Fibroblast of peridontal ligament (primary cell): Measurements from ENCODE around the gene TMEM116.
"Not testable (repeated sequence)": the region's sequence is repeated elsewhere in the genome, so short reads cannot be mapped to it uniquely, and the experiment has no call there.

ENCODE experiments used
- DNase-seq: peaks from one replicate; pipeline ENCODE4 v3.0.0-alpha.2; 2010; ENCODE audit errors: extremely low read depth

The TMEM116 gene

DNA sequence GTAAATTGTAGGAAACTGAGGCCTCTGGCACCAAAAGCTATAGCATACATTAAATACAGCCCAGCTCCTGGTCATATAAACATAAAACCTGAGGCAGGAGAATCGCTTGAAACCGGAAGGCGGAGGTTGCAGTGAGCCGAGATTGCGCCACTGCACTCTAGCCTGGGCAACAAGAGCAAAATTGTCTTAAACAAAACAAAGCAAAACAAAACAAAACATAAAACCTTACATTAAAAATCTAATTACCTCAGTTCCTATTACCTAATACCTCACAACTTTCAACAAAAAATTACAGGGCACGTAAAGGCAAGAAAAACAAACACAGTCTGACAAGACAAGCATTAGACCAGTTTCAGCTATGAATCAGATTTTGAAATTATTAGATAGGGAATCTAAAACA lies 36.7 kb downstream of the TMEM116 start:
- DNase-seq, result no peak

DNA sequence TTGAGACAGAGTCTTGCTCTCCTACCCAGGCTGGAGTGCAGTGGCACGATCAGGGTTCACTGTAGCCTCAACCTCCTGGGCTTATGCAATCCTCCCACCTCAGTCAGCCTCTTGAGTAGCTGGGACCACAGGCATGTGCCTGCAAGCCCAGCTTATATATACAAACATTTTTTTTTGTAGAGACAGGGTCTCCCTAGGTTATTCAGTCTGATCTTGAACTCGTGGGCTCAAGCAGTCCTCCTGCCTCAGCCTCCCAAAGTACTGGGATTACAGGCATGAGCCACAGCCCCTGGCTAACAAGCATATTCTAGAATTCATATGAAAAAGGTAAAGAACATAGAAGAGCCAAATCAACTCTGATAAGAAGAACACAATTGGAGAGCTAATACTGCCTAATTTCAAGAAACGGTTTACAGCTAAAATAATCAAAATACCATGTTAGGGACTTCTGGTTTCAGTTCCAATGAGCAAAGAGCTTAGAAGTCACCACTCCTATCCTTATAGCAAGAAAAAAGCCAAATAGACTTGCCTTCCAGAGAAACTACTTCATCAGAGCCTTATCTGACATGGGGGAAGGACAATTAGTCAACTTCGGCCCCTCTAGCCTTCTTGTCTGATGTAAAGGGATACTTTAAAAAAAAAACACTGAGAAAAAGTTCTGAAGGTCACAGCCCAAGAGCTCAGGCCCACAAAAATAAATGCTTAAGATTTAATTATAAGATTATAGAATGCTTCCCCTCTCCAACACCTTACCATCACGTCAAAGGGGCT lies 37.6 kb downstream of the TMEM116 start:
- DNase-seq, result no peak

DNA sequence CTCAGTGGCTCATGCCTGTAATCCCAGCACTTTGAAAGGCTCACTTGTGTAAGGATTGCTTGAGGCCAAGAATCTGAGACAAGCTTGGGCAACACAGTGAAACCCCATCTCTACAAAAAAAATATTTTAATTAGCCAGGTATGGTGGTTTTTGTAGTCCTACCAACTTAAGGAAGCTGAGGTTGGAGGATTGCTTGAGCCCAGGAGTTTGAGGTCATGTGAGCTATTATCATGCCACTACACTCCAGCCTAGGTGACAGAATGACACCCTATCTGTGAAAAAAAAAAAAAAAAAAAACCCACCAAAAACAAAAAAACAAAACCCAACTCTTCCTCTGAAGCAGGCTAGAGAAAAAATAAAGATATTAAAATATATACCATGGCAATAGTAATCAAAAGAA lies 41.2 kb downstream of the TMEM116 start:
- no peak for DNase-seq

DNA sequence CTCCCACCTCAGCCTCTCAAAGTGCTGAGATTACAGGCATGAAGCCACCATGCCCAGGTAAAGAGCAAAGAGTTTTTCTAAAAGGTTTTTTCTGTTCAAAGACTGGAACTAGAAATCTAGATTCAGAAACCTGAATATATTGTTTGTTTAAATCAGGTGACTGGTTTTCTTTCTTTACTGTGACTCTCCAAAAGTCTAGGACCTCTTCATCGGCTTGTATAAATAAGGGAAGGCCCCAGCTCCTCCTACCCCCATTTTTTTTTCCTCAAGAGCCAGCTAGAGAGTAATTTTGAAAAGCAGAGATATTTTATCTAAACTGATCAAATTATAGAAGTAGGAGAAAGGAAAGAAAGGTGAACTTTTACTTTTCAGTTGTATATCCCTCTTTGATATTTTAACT lies 48.0 kb downstream of the TMEM116 start:
- DNase-seq, result no peak

DNA sequence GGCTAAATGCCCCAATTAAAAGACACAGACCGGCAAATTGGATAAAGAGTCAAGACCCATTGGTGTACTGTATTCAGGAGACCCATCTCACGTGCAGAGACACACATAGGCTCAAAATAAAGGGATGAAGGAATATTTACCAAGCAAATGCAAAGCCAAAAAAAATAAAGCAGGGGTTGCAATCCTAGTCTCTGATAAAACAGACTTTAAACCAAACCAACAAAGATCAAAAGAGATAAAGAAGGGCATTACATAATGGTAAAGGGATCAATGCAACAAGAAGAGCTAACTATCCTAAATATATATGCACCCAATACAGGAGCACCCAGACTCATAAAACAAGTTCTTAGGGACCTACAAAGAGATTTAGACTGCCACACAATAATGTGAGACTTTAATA lies 53.4 kb downstream of the TMEM116 start:
- not testable (repeated sequence) for DNase-seq

DNA sequence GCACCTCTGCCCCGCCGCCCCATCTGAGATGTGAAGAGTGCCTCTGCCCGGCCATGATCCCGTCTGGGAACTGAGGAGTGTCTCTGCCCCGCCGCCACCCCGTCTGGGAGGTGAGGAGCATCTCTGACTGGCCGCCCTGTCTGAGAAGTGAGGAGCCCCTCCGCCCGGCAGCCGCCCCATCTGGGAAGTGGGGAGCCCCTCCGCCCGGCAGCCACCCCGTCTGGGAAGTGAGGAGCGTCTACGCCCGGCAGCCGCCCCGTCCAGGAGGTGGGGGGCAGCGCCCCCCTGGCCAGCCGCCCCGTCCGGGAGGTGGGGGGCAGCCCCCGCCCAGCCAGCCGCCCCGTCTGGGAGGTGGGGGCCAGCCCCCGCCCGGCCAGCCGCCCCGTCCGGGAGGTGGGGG lies 55.7 kb downstream of the TMEM116 start:
- DNase-seq, result not testable (repeated sequence)

DNA sequence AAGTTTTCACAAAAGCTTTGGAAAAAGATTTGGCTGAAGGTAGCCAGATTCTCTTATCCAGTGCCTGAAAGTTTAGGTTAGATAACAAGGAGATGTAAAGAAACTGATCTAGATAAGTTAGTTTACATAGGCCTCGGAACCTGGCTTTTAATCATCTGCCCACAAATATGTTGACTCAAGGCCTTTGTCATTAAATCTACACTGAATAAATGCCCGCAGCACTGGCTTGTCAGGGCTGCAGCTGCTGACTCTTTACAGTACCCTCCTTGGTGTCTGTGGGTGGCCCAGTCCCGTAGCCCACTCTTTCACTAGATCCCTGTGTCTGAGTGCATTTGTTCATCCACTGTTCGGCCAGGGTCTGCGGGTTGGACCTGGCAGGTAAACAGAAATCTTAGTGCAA lies 58.0 kb downstream of the TMEM116 start:
- DNase-seq, result no peak

DNA sequence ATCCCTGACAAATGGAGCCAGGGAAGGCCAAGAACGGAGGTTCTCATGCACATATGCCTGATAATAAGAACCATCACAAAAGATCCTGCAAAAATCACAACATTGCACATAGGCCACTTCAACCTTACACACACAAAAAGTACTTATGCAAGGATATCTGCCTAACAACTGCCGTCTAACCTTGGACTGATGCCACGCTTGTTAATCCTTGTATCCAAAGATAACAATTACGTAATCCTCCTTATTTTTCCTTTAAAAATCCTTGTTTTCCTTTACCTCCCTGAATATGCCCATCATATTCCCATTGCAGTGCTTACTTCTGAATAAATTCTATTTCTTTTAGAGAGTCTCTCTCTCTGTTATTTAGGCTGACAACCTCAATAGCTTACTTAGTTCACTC lies 59.5 kb downstream of the TMEM116 start:
- peak; percentile 13 for DNase-seq

DNA sequence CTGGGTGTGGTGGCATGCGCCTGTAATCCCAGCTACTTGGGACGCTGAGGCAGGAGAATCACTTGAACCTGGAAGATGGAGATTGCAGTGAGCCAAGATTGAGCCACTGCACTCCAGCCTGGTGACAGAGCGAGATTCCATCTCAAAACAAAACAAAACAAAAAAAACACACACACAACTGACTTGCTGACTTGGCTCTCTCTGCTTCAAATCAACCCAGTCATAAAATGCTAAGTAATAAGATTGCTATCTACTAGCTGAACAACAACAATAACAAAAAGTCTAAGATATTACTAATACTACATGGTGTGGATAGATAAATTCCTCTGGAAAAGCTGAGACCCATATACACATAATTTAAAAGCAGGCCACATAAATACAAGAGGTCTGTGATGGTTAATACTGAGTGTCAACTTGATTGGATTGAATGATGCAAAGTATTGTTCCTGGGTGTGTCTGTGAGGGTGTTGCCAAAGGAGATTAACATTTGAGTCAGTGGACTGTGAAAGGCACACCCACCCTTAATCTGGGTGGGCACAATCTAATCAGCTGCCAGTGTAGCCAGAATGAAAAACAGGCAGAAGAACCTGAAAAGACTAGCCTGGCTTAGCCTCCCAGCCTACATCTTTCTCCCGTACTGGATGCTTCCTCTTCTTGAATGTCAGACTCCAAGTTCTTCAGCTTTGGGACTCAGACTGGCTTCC lies 60.7 kb downstream of the TMEM116 start:
- DNase-seq, result not testable (repeated sequence)

DNA sequence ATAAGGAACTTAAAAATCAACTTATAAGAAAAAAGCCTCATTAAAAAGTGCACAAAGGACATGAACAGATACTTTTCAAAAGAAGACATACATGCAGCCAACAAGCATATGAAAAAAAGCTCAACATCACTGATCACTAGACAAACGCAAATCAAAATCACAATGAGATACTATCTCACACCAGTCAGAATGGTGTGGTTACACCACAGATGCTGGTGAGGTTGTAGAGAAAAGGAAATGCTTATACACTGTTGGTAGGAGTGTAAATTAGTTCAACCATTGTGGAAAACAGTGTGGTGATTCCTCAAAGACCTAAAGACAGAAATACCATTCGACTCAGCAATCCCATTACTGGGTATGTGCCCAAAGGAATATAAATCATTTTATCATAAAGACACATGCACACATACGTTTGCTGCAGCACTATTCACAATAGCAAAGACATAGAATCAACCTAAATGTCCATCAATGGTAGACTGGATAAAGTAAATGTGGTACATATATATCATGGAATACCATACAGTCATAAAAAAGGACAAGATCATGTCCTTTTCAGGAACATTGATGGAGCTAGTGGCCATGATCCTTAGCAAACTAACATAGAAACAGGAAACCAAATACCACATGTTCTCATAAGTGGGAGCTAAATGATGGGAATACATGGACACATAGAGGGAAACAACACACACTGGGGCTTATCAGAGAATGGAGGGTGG lies 61.8 kb downstream of the TMEM116 start:
- not testable (repeated sequence) for DNase-seq

DNA sequence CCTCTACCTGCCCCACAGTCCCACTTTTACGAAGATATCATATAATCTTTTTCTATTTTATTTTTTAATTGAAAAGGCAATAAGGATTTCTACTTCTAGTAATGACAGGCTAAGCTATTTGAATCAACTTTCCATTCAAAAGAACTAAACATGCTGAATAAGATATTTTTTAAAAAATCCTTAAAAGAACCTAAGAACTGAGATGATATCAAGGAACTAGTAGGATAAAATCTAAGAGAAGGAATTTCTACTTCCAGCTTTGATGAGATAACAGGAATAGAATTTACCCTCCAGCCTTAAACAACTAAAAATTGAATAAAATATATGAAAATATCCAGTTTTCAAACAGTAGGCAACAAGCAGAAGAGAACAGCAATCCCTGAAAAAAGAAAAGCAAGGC lies 69.0 kb downstream of the TMEM116 start:
- DNase-seq, result no peak

DNA sequence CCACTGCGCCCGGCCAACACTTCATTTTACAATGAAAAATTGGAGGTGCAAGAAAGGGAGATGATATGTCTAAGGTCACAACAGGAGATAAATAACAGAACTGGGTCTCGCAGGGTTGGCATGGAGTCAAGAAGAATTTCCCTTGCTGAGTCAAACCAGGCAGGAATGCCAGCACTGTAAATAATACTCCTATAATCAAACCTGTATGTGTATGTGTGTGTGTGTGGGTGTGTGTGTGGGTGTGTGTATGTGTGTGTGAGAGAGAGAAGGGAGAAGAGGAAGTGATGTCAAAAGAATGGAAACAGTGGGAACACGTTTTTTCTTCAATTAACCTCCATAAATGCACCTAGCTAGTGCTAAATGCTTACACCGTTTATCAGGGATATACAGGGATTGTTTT lies 70.4 kb downstream of the TMEM116 start:
- peak; percentile 84 for DNase-seq

DNA sequence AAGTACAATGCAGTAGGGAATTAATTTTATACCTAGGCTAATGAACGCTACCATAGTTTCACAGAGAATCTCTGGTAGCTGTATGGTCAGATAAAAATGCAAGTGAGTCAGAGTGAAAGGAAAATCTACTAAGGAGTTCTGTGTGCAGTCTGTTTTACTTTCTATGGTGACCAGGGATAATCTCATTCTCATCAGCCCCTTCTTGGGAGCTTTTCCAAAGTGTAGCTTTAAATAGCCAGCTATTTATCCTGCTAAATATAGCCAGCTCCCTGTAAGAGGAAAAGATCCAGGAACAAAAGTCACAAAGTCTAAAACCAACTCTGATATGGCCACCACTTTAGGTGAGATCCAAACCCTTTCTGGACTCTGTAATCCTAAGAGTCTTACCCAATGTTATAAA lies 75.5 kb downstream of the TMEM116 start:
- peak; percentile 47 for DNase-seq

DNA sequence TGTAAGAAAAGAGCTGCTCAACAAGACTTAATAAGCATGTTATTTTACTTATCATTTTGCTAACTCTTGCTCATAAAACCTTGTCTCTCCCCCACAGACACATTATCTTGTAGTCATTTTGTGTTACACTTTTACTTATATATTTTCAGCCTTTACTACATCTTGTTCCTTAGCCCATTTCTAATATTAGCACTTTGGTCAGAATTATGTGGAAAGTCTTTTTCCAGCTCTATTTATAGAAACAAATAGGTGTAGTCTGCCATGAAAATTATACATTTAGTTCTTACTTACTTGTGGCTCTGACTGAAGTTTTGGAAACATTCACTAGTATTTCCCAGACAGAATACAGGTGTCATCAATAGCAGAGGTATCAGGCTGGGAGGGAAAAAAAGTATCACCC lies 76.1 kb downstream of the TMEM116 start:
- no peak for DNase-seq

DNA sequence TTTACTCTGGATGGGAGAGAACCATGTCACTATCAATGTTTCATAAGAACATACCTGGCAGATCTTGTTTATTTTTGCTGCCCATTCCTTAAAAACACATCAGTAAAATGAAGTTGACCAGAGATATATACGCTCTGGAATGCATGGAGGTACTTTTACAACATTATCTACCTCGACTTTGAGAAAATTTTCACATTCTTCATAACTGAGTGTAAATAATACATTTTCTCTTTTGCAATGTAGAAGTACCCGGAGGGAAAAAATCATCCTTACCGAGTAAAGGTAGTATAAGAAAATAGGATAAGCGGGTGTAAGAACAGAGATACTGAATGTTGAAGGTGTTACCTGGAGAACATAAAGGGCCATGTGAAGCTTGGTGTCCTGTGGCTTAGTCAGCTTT lies 80.7 kb downstream of the TMEM116 start:
- no peak for DNase-seq

DNA sequence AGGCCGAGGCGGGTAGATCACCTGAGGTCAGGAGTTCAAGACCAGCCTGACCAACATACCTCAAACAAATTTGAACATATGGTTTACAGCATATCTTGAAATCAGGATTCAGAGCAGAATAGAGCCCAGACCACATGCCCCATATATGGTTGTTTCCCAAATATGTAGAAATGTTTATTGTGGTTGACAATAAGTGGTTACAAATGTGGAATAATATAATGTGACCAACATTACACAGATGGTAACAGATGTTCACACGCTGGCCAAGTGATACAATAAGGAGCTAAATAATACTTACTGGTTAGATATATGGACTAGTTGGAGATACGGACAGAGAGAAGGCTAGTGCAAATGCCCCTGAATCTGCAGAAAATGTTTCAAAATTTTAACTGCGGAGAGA lies 85.6 kb downstream of the TMEM116 start:
- peak; percentile 69 for DNase-seq

DNA sequence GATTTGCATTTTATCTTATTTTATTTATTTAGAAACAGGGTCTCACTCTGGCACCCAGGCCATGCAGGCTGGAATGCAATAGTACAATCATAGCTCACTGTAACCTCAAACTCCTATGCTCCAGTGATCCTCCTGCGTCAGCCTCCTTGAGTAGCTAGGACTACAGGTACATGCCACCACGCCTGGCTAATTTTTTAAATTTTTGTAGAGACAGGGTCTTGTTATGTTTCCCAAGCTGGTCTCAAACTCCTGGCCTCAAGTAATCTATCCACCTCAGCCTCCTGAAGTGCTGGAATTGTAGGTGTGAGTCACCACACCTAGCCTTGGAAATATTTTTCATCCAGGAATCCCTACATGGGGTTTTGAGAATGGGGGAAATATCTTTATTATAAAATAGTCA lies 86.3 kb downstream of the TMEM116 start:
- no peak for DNase-seq

DNA sequence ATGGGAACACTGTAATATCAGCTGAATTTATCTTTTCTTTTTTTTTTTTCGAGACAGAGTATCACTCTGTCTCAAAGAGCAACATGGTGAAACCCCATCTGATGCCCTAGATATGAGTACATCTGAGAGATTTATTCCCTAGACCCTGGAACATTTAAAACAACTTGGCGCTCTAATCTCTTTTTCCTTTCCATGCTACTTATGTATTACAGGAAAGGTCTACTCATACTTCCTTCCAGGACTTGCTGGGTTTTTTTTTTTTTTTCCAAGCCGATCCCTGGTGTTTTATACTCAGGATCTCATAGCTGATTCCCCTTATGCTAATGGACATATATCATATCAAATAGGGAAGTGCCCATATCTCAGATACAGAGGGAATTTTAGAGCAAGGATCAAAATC lies 87.8 kb downstream of the TMEM116 start:
- DNase-seq, result no peak

DNA sequence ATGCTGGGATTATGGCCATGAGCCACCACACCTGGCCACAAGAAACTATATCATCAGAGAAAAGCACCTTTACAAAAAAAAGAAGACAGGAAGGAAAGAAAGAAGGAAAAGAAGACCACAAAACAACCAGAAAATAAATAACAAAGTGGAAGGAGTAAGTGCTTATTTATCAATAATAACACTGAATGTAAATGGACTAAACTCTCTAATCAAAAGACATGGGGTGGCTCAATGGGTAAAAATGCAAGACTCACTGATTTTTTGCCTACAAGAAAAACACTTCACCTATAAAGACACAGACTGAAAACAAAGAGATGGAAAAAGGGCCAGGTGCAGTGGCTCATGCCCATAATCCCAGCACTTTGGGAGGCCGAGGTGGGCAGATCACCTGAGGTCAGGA lies 105.2 kb downstream of the TMEM116 start:
- DNase-seq, result no peak

DNA sequence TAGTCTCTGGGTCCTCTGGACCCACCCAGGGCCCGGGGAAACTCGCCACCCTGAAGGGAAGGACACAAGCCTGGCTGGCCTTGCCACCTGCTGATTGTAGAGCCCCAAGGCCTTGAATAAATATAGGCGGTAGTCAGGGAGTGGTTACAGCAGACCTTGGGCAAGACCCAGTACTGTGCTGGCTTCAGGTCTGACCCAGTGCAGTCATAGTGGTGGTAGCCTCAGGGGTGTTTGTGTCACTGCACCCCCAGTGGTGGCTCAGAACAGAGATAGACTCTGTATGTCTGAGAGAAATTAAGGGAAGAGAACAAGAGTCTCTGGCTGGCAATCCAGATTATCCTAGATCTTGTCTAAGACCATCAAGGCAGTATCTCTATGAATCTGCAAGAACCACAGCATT lies 107.5 kb downstream of the TMEM116 start:
- DNase-seq, result no peak

DNA sequence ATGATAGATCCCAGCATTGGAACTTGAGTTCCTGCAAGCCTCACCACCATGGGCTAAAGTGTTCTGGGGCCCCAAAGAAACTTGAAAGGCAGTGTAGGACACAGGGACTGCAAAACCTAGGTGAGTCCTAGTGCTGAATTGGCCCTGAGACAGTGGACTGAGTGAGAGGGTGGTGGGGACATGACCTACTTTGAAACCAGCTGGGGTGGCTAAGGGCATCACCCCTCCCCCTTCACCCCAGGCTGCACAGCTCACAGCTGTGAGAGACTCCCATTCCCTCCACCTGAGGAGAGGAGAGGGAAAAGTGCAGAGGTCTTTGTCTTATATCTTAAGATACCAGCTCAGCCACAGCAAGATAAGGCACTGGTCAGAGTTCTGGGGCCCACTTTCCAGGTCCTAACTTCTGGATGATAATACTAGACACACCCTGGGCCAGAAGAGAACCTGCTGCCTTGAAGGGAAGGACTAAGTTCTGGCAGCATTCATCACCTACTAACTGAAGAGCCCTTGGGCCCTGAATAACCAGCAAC lies 108.5 kb downstream of the TMEM116 start:
- DNase-seq, result no peak

DNA sequence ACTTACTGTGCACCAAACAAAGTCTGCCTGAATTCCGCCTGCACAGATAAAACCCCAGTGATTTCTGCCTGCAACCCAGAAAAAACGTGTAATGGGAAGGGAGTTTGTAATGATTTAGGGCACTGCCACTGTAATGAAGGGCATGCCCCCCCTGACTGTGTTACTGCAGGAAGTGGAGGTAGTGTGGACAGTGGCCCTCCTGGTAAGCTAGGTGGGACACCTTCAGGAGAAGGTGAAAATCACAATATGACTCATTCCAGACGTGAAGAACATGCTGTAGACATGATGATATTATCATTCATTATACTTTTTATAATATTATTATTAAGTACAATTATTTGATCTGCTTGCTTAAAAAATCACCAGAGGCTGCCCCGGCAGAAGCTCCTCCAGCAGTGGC lies 111.8 kb downstream of the TMEM116 start:
- DNase-seq, result no peak

DNA sequence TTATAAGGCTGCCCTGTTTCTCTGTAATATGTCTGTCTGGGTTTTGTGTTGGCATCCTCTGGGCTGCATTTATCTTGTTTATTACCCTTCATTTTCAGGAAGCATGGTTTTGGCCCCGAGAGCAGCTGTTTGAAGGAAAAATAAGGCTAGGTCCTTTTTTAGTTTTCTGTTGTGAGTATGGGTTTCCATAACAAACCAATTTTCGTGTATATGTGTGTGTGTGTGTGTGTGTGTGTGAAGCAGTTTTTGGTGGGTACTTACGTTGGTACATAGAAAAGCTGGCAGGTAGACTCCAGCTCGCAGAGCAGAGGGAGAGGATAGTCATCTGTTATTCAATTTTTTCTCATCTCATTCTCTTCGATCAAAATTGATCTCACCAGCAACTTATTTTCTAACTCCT lies 118.4 kb downstream of the TMEM116 start:
- no peak for DNase-seq
